ENCODE measurements around the gene VOPP1. TPM values are rescaled to one million over a fixed set of nuclear protein-coding genes. Genes with fewer than 3 reads are reported as not detected.

VOPP1 gene
- total RNA-seq, 2 donors from 2014 or later: 47.4 to 56.7 TPM

DNA sequence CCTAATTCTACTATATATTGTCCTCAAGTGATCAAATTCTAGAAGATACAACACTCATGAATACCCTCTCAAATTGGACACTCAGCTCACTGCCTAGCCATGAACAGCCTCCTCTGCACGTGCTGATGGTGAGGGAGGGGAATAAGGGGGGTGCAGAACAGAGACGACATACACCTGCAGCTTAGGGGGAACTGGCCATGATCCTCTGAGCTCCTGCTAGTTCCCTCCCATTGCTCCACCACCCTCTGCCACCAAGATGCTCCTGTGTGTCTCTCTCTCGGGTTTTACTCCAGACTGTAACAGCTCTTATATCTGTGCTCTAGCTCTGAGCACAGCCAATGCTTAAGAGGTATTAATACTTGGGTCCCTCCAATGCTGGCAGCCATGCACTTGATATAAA is 70.7 kb downstream of the VOPP1 start:
- intact Hi-C loops (cut with DNase I): no loop called here
- DNase-seq (ENCODE audit: low spot score): no peak

DNA sequence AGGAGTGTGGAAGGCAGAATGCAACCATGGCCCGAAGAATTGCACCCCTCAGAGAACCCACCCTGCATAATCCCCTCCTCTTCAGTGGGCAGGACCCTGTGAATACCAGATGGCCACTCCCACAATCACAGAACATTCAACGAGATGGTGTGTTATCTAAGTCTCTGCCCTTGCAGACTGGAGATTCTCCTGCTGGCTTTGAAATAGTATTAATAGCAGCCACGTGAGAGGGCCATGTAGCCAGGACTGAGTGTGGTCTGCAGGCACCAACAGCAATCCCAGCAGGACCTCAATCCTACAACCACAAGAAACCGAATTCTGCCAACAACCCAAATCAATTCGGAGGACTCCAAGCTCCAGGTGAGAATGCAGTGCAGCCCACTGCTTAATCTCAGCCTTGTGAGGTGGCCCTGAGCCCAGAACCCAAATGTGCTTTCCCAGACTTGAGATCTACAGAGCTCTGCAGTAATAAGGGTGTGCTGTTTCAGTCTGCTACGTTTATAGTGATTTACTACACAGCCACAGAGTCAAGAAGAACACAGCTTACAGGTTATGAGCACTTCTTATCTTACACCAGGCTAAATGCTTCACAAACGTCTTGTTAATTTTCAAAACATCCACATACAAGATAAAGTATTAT is 72.1 kb downstream of the VOPP1 start:
- intact Hi-C loops (cut with DNase I): no loop called here
- DNase-seq (ENCODE audit: low spot score): no peak

DNA sequence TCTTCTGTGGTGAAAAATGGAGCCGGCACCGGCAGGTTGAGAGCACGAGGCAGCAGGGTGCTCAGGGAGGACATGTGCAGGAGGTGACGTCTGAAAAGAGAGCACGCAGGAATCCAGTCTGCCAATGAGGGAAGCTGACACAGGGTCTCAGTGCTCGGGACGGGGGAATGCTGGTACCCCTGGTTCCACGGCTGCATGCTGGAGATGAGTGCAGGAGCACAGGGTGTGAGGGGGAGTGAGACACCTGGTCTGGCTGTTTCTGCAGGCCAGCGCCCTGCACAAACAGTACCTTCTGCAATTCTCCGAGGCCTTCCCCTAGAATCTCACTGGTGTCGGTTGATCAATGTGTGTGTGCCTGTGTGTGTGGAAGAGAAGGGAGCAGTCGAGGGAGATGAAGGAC is 72.7 kb downstream of the VOPP1 start:
- DNase-seq (ENCODE audit: low spot score): no peak
- intact Hi-C loops (cut with DNase I): no loop called here

DNA sequence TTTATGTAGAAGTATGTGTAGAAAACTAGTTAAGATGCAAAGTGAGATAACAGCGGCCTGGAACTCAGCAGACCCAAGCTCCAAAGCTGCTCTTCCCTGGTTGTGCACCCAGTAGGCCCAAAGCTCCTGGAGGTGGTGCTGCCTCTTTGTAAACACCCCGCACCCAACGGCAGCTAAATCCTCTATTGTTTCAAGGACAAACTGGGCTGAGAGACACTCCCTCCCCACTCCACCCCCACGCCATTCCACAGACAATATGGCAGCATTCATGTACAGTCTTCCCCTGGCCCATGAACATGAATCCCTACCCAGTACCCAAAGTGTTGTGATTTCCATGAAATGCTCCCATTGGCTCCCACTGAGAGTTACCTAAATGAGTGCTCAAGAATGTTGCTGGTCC is 73.5 kb downstream of the VOPP1 start:
- intact Hi-C loops (cut with DNase I): no loop called here
- peak; percentile 64 for DNase-seq (ENCODE audit: low spot score)

DNA sequence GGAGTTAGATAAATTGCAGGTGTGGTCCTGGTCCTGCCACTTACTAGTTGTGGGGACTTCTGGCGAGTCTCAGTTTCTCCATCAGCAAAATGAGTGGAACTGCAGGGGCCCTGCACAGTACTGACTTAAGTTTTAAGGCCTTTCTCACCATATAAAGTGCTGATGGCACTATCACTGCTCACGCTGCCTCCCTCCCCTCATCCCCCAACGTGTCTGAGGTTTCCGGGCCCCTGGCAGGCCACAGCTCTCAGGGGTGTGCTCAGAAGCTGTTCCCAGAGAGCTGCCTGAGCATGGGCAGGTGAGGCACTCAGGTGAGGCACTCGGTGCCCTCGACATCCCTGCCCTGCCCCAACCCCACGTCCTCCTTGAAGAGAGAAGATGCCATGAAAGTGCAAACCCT is 74.2 kb downstream of the VOPP1 start:
- intact Hi-C loops (cut with DNase I): no loop called here
- no peak for DNase-seq (ENCODE audit: low spot score)

DNA sequence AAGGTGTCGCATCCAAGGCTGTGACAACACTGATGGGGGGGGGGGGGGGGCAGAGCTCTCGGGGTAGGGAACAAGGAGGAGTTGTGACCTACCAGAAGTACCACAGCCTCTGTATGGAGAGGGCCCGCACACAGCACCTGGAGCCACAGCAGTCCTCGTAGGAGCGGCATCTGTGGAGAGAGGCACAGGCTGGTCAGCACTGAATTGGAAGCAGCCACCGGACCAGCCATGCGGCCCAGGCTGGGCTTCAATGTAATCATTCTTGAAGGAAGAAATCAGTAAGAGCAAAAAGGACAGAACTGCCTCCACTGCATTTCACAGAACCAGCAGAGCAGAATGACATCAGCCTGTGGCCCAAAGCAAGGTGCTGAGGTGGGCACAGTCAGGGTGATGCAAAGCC is 74.8 kb downstream of the VOPP1 start:
- no peak for DNase-seq (ENCODE audit: low spot score)
- intact Hi-C loops (cut with DNase I): no loop called here

DNA sequence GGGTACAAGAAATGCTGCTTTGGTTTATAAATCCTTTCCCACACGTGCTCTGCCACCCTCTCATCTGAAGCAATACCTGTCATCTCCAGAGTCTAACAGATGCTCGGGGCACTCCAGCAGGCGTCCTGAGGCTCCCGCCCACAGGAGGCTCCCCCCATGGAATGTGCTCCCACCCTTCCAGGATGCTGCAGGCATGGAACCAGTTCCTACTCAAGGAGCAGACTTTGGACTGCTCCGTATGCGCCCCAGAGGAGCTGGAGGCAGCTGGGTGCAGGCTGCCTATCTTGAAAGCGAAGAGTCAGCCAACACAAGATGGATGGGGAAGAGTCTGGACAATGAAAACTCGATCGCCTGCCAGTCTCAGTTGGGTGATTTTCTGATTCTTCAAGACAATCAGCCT is 75.4 kb downstream of the VOPP1 start:
- DNase-seq (ENCODE audit: low spot score): peak; percentile 55
- intact Hi-C loops (cut with DNase I): no loop called here

DNA sequence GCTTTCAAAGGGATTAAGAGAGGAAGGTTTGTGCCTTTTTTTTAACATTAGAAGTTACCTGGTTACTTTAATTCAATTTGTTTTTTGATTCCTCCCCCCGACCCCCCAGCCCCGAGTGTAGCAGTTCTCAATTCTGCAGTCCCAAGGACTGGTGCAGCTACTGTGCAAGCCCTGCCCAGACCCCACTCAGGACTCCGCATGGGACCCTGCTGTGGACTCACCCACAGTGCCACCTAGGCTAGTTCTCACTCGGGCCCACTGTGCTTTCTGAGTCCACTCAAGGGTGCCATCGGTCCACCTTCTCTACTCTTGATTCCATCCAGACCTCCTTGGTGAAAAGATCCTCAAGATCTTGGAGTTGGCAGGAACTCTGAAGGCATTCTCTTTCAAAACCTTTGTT is 77.4 kb downstream of the VOPP1 start:
- intact Hi-C loops (cut with DNase I): no loop called here
- peak; percentile 70 for DNase-seq (ENCODE audit: low spot score)

DNA sequence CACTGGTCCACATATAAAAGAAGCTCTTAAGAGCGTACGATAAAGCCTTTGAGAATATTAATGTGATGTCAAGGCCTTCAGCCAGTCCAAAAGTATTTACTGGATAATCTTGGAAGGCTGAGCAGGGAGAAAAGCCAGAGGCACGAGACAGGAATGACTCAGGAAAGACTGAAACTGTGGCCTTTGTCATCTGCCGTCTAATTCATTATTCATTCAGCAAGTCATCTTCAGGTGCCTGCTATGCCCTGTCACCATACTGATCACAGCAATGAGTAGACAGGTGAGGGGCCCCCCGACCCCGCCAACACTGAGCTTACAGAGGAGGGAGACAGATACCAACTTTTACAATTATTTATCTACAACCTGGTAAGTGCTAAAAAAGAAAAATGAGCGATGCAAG is 78.9 kb downstream of the VOPP1 start:
- no peak for DNase-seq (ENCODE audit: low spot score)
- intact Hi-C loops (cut with DNase I): no loop called here

DNA sequence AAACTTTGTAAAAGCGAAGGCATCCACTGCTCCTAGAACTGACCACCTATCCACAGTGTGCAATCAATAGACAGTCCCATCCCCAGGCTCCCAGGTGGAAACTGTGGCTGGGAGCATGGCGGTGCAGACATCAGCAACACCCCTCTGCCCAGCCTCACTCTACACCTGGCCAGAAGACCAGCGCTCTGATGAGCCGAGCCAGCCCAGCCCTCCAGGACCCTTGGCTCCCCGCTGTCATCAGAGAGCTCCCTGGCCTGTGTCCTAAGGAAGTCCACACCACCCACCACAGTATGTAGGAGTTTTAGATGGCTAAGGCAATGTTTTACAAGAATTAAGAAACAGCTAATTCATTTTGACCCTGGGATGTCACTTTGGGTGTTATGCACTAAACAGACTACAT is 81.0 kb downstream of the VOPP1 start:
- DNase-seq (ENCODE audit: low spot score): no peak
- intact Hi-C loops (cut with DNase I): no loop called here

DNA sequence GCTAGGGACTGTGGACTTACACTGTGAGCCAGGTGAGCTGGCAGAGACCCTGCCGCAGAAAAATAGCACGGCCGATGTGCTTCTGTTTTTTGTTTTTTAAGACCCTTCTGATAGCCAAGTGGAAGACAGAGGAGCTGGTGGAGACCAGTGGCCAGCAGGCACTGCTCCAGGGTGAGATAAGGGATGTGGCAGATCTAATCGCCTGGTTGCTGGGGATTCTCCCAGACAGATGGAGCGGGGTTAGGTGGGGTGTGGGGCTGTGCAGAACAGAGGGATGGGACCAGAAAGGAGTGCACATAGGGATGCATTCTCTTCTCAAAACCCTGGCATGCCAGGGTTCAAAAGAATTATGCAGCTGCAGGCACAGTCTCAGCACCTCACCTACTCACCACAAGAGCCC is 82.2 kb downstream of the VOPP1 start:
- intact Hi-C loops (cut with DNase I): no loop called here
- no peak for DNase-seq (ENCODE audit: low spot score)

DNA sequence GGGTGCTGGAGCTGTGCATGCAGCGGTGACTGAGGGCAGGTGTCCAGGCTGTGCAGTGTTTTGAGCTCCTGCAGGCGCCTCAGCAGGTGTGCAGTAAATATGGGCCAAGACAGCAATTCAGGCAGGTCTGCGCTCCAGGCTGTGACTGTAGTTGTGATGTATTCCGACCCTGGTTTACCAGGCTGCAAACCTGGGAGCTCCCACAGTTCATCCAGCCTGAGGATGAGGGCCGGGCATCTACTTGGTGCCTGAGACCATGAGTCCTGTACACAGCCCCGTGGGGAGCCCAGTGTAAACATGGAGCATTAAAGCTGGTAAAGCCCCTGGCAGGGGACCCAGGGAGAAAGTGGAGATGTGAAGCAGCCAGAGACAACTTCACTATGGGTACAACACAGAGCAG is 82.8 kb downstream of the VOPP1 start:
- intact Hi-C loops (cut with DNase I): no loop called here
- no peak for DNase-seq (ENCODE audit: low spot score)

DNA sequence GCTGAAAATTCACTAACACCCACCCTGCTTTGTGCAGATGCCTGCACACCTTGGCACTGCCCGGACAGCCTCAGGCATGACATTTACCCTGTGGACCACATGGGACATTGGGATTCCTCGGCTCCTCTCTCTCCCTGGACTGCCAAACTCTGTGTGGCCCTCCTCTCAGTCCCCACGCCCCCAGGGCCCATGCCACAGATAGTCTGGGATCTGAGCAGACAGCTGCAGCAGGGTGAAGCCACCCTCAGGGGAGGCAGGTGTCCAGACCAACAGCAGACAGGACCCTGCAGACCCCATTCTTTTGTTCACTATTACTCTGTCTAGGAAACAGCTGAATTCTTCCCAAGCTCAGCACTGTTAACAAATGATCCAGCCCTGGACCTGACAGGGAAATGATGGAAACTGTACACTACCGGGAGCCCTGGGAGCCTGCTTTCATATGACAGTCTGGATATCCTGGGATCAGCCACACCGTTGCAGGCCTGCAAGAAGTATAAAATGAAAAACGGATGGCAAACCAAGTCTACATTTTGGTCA is 83.4 kb downstream of the VOPP1 start:
- intact Hi-C loops (cut with DNase I): no loop called here

DNA sequence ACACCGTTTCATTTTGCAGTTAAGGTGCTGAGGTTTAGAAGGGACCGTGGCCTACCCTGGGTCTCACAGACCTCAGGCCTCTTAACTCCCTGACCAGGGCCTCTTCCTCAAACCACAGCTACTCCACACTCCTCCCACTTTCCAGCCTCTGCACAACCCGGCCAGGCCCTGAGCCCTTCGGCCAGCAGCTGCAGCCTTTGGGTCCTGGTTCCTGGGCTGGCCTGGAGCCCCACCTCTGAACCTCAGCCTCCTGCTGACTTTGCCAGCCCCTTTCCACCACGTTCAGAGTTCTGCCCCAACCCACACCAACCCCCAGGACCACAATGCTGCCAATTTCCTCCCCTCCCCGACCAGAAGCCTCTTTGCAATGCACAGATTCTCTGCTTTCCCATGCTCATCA is 84.1 kb downstream of the VOPP1 start:
- DNase-seq (ENCODE audit: low spot score): no peak
- intact Hi-C loops (cut with DNase I): no loop called here

More for the DNA sequence above, 83.4 kb downstream of the VOPP1 start:
- no peak for DNase-seq (ENCODE audit: low spot score)

DNA sequence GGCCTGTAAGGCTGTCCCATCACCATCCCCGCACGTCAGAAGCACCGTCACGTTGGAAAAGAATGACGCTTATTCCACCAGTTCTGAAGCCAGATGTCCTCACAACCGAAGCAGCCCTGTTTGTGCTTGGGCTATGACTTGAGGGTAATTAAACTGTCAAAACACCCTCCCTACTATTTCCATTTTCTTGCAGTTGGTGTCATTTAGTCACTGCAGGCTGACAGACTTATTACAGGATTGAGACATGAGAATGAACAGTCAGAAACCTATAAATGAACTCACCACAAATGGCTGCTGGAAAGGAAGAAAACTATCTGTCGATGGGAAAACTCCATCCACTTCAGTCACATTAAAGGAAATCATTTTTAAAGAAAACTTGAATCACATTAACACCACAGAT is 85.3 kb downstream of the VOPP1 start:
- intact Hi-C loops (cut with DNase I): no loop called here
- DNase-seq (ENCODE audit: low spot score): no peak

DNA sequence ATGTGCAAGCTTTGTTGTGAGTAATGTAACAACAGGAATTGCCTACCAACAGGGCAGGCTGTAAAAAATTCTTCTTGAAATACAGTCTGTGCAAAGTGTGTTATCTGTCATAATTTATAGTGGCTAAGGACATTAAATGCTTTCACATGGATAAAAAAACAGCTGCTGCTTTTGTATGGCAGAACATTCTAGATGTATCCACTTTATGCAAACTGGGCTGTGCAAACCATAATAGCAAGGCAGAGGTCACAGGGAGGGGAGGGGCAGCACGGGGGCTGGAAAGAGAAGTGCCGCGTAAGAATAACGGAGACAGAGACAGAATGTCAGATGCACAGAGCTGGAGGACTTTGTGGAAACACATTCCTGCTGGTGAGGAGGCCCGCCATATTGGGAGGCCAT is 86.1 kb downstream of the VOPP1 start:
- no peak for DNase-seq (ENCODE audit: low spot score)
- intact Hi-C loops (cut with DNase I): no loop called here

DNA sequence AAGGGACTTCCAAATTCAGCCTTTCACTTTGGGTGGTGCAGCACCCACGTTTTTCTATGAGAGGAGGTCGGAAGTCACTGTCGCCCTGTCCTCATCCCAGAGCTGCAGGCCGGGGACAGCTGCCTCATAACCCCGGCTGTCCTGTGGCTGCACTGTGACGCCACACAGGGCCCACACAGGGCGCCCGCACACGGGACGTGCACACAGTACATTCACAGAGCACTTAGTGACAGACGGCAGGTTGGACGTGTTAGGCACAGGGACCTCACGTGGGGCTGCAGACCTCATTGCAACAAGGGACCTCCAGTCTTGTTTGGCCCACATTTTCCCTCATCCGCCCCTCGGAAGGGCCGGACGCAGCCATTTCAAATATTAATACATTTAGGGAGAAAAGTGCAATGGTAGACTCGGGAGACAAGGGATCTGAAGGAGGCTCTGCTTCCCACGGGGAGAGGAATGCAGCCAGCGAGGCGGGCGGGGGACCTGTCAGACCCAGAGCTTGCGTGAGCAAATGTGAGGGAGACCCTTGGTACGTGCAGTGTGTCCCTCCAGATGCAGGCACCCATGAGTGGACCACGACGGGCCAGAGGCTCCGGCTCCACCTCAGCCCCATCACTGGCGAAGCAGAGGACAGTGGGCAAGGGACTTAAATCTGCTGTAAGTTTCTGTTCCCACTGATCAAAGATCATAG is 86.7 kb downstream of the VOPP1 start:
- intact Hi-C loops (cut with DNase I): no loop called here
- DNase-seq (ENCODE audit: low spot score): no peak

DNA sequence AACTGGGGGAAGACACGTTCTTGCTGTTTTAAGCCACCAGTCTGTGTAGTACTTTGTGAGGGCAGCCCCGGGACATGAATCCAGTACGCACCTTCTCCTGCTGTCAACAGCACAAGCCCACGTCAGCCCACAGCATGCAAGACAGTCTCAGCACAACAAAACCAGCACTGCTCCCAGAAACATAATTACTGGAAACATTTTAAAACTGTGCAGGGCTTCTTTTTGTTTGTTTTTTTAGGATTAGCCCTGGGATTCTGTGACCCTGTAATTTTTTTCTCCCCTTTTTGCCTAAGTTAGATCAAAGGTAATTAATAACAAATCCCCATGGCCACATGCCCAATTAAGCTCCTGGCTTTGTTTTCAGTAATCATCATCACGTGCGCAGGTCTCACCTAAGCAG is 87.5 kb downstream of the VOPP1 start:
- DNase-seq (ENCODE audit: low spot score): no peak
- intact Hi-C loops (cut with DNase I): no loop called here

DNA sequence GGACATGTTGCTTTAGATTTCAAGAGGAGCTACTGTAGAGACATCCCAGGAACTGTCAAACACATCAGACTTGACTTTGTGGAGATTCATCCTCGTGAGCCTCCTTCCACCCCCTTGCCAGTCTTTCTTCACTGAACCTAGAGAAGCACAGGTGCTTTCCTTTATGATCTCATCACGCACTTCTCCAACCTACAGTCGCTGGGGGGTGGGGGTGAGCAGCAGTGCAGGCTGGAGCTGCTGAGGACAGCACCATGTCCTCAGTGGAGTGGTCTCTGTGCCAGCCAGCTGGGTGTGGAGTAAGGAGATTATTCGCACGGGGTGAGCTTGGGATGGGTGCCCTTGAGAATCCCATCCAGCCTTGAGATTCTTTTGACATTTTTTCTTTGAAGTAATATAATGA is 88.1 kb downstream of the VOPP1 start:
- intact Hi-C loops (cut with DNase I): no loop called here
- DNase-seq (ENCODE audit: low spot score): no peak

DNA sequence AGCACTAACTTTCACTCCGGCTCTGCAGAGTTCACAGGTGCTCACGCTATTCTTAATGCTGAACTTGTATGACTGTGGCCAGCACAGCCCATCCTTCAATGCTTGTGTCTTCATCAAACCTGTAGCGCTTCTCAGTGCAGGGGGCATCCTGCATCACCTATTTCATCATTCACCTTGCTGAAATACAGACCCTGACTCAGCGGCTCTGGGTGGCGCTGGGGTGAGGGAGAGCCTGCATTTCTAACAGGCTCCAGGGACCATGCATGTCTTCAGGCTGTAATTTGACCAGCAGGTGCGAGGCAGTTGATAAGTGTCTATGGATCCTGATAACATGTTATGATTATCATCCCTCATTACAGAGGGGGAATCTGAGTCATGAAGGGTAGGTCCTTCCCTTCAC is 89.3 kb downstream of the VOPP1 start:
- intact Hi-C loops (cut with DNase I): no loop called here
- no peak for DNase-seq (ENCODE audit: low spot score)

DNA sequence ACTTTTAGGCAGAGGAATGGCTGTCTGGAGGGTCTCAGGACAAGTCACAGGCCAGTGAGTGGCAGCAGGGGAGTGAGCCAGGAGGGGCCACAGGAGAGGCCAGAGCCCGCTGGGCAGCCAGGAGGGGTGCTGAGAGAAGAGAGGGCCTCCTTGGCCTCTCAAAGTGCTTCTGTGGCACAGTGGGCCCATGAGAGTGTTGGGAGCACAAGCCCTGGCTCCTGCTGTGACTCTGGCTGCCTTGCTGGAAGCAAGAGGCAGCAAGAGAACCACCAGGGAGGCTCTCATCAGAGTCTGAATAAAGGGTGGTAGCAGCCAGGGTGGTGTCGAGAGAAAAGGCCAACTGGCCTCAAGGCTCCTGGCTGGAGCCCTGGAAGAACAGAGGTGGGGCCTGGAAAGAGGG is 91.1 kb downstream of the VOPP1 start:
- intact Hi-C loops (cut with DNase I): no loop called here

More for the DNA sequence above, 91.1 kb downstream of the VOPP1 start:
- no peak for DNase-seq (ENCODE audit: low spot score)

Measured in posterior vena cava (tissue), 2 donors.